ENCODE data around the gene PRKD1.
"Not testable (repeated sequence)": the region's sequence is repeated elsewhere in the genome, so short reads cannot be mapped to it uniquely, and the experiment has no call there.

The PRKD1 gene

GRCh38 chr14:29743531-29743930, 184.1 kb downstream of the PRKD1 start:
- peak; percentile 16 for DNase-seq (ENCODE audit: low read depth, low spot score)

- DNase-seq (ENCODE audit: low read depth, low spot score), result peak; percentile 86
These were observed 185.7 kb downstream of the PRKD1 start for GRCh38 chr14:29741909-29742401.

- DNase-seq (ENCODE audit: low read depth, low spot score), result no peak
These were observed 187.2 kb downstream of the PRKD1 start for GRCh38 chr14:29740491-29740890.

DNA sequence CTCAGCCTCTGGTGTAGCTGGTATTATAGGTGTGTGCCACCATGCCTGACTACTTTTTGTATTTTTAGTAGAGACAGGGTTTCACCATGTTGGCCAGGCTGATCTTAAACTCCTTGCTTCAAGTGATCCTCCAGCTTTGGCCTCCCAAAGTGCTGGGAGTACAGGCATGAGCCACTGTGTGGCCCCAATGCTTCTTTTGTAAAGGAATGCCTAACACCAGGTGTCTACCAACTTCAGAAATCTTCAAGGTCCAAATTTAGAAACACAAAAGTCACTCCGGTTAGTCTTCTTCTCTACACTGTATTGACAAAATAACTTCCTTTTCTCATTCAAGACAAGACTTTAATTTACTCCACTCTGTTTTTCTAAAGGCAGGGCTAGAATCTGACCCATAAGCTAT, 188.7 kb downstream of the PRKD1 start:
- no peak for DNase-seq (ENCODE audit: low read depth, low spot score)

- no peak for DNase-seq (ENCODE audit: low read depth, low spot score)
These were observed 189.6 kb downstream of the PRKD1 start for GRCh38 chr14:29738056-29738455.

GRCh38 chr14:29735459-29735858, 192.2 kb downstream of the PRKD1 start:
- no peak for DNase-seq (ENCODE audit: low read depth, low spot score)

DNA sequence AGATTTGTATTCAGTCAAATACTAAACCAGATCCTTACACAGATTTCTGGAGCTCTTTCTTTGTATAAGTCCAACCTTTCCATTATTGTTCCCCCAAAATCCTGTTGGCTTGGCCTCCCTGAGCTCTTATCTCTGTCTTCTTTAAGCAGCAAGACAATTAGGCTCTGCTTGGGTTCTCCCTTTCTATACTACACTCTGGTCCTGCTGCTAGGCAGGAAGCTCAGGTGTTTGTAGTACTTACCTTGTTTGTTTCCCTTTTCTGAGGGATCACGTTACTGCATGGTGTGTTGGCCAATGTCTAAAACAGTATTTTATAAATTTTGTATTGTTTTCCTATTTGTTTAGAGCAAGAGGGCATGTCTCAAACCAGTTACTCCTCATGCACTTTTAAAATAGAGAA, 192.9 kb downstream of the PRKD1 start:
- no peak for DNase-seq (ENCODE audit: low read depth, low spot score)

DNA sequence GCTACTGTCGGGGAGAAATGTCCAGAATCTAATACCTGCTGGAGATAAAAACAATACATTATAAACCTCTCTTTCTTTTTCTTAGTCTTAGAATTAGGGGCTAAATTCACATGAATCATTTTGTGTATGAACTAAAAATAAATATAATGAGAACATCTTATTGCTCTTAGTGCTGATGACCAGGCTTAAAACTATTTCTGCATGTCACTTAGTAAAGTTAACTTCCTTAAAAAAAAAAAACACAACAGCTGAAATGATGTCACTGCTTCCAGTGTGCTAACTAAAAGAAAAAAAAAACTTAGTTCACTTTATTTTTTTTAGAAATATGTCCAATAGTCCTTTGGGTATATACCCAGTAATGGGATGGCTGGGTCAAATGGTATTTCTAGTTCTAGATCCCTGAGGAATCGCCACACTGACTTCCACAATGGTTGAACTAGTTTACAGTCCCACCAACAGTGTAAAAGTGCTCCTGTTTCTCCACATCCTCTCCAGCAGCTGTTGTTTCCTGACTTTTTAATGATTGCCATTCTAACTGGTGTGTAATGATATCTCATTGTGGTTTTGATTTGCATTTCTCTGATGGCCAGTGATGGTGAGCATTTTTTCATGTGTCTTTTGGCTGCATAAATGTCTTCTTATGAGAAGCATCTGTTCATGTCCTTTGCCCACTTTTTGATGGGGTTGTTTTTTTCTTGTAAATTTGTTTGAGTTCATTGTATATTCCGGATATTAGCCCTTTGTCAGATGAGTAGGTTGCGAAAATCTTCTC, 200.9 kb downstream of the PRKD1 start:
- DNase-seq (ENCODE audit: low read depth, low spot score), result peak; percentile 26

DNA sequence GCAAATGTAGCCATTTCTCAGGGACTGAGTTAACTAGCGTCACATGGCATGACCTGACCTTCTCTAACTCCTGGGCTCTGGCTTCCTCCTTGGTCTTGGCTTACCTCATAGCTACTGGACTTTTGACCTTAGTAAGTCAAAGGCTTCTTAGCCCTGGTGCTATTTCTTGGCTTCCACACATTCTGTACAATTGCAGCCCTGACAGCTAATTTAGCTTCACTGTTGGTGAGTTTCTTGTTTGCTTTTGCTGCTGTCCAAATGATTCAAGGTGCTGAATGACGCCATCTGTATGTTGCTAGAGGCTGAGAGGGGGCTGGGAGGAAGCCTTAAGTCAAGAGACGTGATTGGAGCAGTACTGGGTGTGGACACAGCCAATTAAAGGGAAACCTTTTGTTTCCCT, 202.7 kb downstream of the PRKD1 start:
- DNase-seq (ENCODE audit: low read depth, low spot score), result peak; percentile 63

GRCh38 chr14:29722831-29723230, 204.8 kb downstream of the PRKD1 start:
- DNase-seq (ENCODE audit: low read depth, low spot score), result no peak

DNA sequence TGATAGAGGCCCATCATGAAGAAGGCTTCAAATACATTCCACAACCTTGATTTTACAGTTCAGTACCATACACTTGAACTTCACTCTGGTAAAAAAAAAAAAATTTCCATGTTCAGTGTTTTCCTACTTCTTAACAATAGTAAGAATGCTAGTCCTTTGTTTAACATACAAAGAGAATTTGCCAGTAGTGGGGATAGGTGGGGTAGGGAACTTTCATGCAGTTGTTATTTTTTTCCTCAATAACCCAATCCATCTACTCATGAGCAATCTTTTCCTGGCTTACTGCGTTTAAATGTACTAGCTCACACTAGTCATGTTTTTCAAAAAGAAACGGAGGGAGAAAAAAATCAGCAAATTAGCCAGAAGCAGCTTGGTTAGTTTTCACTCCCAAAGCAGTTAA, 206.1 kb downstream of the PRKD1 start:
- no peak for DNase-seq (ENCODE audit: low read depth, low spot score)

DNA sequence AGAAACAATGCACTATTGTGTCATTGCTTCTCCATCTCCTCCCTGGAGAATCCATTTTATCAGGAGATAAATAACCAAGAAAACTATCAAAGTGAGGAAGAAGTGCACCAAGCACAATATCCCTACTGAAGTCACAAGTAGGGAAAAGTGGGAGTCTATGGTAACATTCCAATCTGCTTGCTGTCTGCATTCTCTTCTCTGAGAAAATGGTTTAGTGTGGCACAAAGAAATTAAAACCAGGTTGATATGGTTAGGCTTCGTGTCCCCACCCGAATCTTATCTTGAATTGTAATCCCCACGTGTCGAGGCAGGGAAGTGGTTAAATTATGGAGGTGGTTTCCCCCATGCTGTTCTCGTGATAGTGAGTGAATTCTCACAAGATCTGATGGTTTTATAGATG, 209.7 kb downstream of the PRKD1 start:
- DNase-seq (ENCODE audit: low read depth, low spot score), result no peak

- no peak for DNase-seq (ENCODE audit: low read depth, low spot score)
These were observed 211.5 kb downstream of the PRKD1 start for GRCh38 chr14:29716150-29716549.

GRCh38 chr14:29712601-29713000, 215.0 kb downstream of the PRKD1 start:
- no peak for DNase-seq (ENCODE audit: low read depth, low spot score)

GRCh38 chr14:29710015-29710414, 217.6 kb downstream of the PRKD1 start:
- DNase-seq (ENCODE audit: low read depth, low spot score), result no peak

DNA sequence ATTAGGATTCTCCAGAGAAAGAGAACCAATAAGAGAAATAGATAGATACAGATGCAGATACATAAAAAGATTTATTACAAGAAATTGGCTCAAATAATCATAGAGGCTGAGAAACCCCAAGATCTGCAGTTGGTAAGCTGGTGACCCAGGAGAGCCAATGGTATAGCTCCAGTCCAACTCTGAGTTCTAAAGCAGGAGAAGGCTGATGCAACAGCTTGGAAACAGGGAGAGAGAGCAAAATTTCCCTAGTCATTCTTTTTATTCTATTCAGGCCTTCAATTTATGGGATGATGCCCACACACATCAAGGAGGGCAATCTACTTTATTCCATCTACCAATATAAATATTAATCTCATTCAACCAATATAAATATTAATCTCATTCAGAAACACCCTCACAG, 218.2 kb downstream of the PRKD1 start:
- no peak for DNase-seq (ENCODE audit: low read depth, low spot score)

- no peak for DNase-seq (ENCODE audit: low read depth, low spot score)
These were observed 220.9 kb downstream of the PRKD1 start for GRCh38 chr14:29706700-29707099.

DNA sequence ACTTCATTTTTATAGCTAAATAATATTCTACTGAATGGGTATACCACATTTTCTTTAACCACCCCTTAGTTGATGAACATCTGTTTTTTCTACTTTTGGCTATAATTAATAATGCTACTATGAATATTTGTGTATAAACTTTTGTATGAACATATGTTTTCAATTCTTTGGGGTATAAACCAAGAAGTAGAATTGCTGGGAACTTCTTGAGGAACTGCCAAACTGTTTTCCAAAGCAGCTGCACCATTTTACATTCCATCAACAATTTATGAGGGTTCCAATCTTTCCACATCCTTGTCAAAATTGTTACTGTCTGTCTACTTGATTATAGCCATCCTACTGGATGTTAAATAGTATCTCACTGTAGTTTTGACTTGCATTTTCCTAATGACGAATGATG, 221.8 kb downstream of the PRKD1 start:
- no peak for DNase-seq (ENCODE audit: low read depth, low spot score)

- not testable (repeated sequence) for DNase-seq (ENCODE audit: low read depth, low spot score)
These were observed 238.1 kb downstream of the PRKD1 start for GRCh38 chr14:29689597-29689996.

DNA sequence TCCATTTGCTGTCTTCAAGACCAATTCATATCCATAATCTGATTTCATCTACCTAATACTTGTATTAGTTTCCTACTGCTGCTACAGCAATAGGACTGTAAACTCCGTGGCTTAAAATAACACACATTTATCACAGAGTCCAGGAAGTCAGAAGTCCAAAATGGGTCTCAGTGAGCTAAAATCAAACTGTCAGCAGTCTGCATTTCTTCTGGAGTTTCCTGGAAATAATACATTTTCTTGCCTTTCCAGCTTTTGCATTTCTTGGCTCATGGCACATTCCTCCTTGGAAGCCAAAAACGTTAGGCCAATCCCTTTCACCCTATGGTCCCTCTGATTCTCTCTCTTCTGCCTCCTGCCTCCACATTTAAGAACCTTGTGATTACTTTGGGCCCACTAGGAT, 239.8 kb downstream of the PRKD1 start:
- DNase-seq (ENCODE audit: low read depth, low spot score), result no peak

DNA sequence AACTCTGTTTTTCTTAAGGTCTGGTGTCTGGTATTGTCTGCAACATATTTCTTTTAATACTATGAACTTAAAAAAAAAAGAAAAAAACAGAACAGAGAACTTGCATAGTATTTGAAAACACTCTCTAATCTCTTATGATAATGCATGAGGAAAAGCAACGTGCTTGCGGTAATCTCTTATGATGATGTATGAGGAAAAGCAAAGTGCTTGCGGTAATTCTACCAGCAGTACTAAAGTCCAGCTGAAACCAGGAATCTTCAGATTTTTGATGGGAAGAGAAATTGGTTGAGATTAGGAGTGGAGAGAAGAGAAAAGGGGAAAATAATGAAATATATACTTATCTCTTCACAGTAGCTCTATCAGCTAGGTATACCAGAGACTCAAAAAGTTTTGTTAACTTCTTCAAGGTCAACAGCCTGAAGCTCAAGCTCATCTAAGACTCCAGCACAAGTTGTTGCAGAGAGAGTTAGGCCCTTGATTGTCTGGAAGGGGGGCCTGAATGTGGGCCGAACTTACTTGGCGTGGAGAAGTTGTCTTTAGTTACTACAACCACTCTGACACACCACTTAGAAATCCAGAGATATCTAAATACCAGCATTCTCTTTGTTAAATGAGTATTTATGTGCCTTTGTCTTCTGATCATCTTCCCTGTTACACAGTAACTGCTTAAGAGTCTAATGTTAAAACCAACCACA, 240.4 kb downstream of the PRKD1 start:
- DNase-seq (ENCODE audit: low read depth, low spot score), result no peak

DNA sequence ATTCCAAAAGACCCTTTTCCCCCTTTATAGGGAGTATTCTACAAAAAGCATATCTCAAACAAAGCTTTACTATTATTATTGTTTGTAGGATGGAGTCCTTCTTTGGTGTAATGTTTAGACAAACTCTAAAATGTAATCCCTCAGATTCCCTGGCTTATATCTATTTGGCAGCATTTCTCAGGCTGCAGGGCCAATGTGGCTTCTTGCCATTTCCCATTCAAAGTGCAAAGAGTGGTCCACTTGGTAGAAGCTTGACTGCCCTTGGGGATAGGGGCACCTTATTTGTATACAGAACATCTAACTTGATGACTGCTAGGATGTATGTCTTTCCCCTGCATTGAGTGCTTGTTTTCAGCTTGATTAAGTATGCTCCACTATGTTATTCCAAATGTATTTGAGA, 242.7 kb downstream of the PRKD1 start:
- DNase-seq (ENCODE audit: low read depth, low spot score), result peak; percentile 22

DNA sequence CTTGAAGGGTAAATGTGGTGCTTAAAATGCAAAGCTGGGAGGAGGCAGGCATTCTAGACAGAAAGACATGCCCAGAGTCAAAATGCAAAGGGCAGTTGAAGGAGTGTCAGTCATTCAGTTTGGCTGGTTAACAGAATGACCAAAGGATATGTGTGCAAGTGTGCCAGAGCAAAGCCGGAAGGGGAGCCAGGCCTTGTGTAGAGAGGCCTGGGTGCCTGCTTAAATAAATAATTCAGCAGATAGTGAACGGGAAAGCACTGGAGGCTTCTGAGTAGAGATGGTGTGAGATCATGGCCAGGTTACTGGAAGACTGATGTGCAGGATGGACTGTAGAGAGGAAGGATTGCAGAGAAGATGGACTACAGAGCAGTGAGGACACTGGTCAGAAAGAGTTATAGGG, 244.9 kb downstream of the PRKD1 start:
- DNase-seq (ENCODE audit: low read depth, low spot score), result no peak
